GM12865 (cell line): Measurements from ENCODE around the gene INPP5E.

Experiments used
- DNase-seq: peaks from one replicate; pipeline ENCODE4 v3.0.0; 2010; ENCODE audit warnings: low read depth
- H3K4me3 ChIP-seq: 2 replicates; pipeline ENCODE4 v1.5.1; 2011; ENCODE audit warnings: mild to moderate bottlenecking, low read depth, low read length, control low read depth
- TF ChIP-seq, protein P1 (sequence below): IDR thresholded peaks from 2 replicates; pipeline ENCODE4 v1.5.1; 2011; ENCODE audit warnings: low read length, control low read depth, low read depth, inconsistent platforms; ENCODE audit not compliant: insufficient read depth; ENCODE audit errors: missing control alignments

The INPP5E gene

GRCh38 chr9:136485049-136486045, 45.7 kb upstream of the INPP5E start:
- peak; percentile 83 for DNase-seq
- no peak overlapping the region for H3K4me3 ChIP-seq
- TF ChIP-seq, protein P1, sequence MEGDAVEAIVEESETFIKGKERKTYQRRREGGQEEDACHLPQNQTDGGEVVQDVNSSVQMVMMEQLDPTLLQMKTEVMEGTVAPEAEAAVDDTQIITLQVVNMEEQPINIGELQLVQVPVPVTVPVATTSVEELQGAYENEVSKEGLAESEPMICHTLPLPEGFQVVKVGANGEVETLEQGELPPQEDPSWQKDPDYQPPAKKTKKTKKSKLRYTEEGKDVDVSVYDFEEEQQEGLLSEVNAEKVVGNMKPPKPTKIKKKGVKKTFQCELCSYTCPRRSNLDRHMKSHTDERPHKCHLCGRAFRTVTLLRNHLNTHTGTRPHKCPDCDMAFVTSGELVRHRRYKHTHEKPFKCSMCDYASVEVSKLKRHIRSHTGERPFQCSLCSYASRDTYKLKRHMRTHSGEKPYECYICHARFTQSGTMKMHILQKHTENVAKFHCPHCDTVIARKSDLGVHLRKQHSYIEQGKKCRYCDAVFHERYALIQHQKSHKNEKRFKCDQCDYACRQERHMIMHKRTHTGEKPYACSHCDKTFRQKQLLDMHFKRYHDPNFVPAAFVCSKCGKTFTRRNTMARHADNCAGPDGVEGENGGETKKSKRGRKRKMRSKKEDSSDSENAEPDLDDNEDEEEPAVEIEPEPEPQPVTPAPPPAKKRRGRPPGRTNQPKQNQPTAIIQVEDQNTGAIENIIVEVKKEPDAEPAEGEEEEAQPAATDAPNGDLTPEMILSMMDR: peak; percentile 90

DNA sequence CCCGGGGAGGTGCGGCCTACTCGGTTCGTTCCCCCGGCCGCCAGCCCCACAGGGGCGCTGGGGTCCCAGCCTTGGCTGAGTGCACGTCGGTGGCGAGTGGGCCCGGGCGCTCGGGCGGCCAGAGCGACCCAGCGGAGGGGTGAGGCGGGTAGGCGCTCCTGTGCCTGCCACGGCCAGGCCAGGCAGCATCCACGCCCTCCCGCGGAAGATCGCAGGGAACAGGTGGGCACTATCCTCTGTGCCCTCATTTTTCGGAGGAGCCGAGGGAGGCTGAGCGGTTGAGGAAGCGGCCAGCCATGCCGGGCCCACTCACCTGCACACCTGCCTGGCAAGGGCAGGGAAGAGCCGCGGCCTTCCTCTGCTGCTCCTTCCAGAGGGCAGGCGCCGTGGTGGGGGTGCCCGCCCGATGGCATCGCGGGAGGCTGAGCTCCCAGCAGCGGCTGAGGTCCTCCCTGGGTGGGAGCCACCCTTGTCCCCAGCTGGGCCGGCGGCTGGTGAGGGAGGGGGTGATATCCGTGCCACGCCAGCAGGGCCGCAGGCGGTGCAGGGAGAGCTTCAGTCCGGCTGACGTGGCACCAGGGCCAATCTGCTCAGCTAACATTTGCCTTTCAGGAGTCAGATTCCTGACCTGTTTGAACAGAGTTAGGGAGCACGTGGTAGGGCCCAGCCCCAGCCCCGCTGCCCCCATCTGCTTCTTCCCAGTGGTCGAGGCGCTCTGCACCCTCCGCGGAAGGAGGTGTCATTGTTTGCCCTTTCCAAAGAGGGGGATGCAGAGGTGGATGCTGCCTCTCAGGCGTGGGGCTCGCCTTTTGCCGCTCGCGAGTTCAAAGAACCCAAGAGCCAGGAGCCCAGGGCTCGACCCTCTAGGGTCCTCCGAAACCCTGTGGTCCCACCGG, 44.8 kb upstream of the INPP5E start:
- peak; percentile 30 for DNase-seq
- TF ChIP-seq, protein P1: no peak
- H3K4me3 ChIP-seq: peak overlapping the region; percentile 74

DNA sequence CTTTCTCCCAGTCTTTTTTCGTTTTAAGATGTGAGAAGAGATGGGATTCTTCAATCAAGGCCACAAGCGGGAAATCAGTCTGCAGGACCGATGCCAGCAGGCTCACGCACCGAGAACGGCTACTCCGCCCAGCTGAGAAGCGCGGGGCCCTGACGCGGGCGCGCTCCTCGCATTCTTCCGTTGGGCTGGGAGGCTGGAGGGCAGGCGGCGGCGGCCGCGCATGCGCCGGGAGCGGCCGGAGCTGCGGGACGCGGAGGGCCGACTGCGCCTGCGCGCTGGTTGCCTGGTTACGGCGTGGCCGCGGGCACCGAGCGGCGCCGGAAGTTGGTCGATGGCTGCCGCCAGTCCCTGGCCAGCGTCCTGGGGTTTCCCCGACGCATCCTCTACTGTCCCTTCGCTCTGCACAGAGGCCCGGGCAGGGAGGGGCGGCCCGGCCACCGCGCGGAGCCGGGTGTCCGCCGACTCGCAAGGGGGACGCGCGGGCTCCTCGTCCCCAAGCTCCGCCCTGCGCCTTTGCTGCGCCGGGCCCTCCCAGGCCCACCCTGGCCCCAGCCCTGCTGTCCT, 44.0 kb upstream of the INPP5E start:
- peak overlapping the region; percentile 74 for H3K4me3 ChIP-seq
- TF ChIP-seq, protein P1: no peak
- peak; percentile 93 for DNase-seq

DNA sequence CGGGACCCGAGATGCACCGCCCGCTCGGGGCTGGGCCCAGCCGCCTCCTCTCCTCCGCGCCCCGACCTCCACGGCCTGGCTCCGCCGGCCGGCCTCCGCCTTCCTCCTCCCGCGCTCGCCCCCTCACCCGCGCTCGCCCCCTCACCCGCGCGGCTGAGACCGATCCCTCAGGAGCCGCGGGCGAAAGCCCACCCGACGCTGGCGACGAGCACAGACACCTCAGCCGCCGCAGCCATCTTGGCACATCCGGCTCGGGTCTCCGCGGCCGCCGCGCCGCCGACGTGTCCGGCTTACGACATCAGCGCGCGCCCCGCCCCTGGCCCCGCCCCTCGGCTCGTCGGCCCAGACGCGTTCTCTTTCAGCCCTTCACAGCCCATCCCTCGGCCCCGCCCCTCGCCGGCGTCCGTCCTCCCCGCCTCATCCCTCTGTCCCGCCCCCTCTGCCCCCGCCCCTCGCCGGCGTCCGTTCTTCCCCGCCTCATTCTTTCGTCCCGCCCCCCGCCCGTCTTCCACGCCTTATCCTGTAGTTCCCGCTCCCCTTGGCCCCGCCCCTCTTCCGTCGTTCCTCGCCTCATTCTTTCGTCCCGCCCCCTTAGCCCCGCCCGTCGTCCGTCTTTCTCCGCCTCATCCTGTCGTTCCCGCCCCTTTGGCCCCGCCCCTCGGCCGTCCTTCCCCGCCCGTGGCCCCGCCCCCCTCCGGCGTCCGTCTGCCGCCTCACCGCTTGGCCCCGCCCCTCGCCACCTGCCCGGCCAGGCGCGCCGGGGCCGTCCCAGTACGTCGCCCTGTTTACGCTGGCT, 43.3 kb upstream of the INPP5E start, which contains the start of gene SEC16A:
TSS of gene SEC16A (minus strand) at position 248 of the 796 bp plus-strand sequence. CDS start 5,425 bp downstream, outside the sequence.
- DNase-seq: peak; percentile 99
- TF ChIP-seq, protein P1: no peak

GRCh38 chr9:136482046-136482792, 42.6 kb upstream of the INPP5E start:
- TF ChIP-seq, protein P1: no peak
- DNase-seq: peak; percentile 39
- peak overlapping the region; percentile 83 for H3K4me3 ChIP-seq

More for the DNA sequence above, 43.3 kb upstream of the INPP5E start, which contains the start of gene SEC16A:
- peak within 1 kb of the TSS; percentile 83 for H3K4me3 ChIP-seq
